Peyer's patch (tissue), 4 donors: ENCODE data around the gene CCDC38.

Experiments used
- CTCF ChIP-seq, 6 experiments: fragments of 450-650 bp in 4 of 6; fragments of 200-600 bp in 2 of 6; sonication (generic) in 1 of 6; IDR thresholded peaks; one replicate each; pipeline ENCODE4 v1.5.1; 2017 to 2019; ENCODE audit warnings: antibody characterized with exemption in 6 of 6, mild to moderate bottlenecking in 3 of 6, moderate library complexity in 1 of 6
- POLR2A ChIP-seq, 2 donors: fragments of 450-650 bp; IDR thresholded peaks; one replicate each; pipeline ENCODE4 v1.5.1; 2017; ENCODE audit warnings: antibody characterized with exemption in 2 of 2, mild to moderate bottlenecking in 2 of 2, moderate library complexity in 2 of 2

GRCh38 chr12:95988506-95989275, 46.3 kb upstream of the CCDC38 start:
- no peak for TF ChIP-seq CTCF (IDR thresholded peaks at IDR 0.05)
- TF ChIP-seq POLR2A (IDR thresholded peaks at IDR 0.05): no peak
